Activated CD8-positive, alpha-beta memory T cell treated with anti-CD3 and anti-CD28 coated beads for 24 hours (primary cell): Measurements from ENCODE around the gene PSME3.
A peak's percentile ranks its signal among the peaks of the same experiment; 100 is the strongest.

Experiments used
- DNase-seq: peaks from one replicate; pipeline ENCODE4 v3.0.0-alpha.2; 2020

The PSME3 gene, protein sequence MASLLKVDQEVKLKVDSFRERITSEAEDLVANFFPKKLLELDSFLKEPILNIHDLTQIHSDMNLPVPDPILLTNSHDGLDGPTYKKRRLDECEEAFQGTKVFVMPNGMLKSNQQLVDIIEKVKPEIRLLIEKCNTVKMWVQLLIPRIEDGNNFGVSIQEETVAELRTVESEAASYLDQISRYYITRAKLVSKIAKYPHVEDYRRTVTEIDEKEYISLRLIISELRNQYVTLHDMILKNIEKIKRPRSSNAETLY

DNA sequence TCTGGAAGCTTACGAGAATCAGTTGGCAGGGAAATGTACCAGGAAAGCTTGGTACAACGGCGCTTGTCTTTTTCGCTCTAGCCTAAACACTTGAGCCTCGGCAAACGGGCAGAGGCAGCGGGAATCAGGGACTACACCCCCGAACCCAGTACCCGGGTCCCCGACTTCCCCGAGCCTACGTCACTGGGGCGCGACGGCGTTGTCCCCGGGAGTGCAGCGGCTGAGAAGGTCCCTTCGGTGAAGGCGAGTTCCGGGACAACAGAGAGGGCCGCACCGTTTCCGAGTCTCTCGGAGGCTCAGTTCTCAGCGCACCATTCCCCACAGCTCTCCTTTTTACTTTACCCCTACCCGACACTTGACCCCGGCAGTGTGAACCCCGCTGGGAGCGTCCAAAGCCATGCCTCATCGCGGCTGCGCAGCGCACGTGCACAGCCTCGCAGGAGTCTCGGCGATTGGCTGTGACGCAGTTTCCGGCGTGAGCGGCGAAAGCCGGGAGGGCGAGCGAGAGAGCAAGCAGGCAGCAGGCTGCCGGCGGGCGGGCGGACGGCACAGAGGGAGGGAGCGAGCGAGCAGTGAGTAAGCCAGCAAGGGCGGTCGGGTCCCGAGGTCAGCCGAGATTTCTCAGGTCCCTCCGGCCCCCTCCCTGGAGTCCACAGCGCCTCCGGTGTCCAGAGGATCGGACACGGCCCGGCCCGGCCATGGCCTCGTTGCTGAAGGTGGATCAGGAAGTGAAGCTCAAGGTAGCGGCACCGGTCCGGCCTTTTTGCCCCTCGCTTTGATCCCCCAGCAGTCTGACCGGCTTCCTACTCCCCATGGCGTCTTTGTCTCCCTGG lies at the start of gene PSME3:
TSS of gene PSME3 (plus strand) at position 464 of the 833 bp plus-strand sequence. CDS start at position 699, 235 bp downstream.
- DNase-seq: peak; percentile 97

DNA sequence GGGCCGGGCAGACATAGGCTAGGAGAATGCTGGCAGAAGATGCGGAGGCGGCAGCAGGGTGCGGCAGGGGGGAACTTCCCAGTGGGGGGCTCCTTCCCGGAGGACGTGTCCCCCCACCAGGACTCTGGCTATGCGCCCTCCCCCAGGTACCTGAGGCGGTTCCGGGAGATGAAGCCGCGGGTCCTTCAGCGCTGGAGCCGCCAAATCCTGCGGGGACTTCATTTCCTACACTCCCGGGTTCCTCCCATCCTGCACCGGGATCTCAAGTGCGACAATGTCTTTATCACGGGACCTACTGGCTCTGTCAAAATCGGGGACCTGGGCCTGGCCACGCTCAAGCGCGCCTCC lies 49.4 kb upstream of the PSME3 start:
- no peak for DNase-seq

DNA sequence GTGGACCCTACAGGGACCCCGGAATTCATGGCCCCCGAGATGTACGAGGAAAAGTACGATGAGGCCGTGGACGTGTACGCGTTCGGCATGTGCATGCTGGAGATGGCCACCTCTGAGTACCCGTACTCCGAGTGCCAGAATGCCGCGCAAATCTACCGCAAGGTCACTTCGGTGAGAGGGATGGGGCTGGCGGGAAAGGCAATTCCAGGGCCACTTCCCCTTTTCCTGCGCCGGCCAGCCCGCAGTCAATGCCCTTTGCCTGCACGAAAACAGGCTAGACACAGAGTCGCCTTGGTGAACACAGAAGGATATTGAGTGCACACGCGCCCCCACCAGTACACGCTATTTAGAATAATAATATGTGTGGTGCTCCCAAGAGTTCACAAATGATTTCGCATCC lies 48.8 kb upstream of the PSME3 start:
- no peak for DNase-seq

DNA sequence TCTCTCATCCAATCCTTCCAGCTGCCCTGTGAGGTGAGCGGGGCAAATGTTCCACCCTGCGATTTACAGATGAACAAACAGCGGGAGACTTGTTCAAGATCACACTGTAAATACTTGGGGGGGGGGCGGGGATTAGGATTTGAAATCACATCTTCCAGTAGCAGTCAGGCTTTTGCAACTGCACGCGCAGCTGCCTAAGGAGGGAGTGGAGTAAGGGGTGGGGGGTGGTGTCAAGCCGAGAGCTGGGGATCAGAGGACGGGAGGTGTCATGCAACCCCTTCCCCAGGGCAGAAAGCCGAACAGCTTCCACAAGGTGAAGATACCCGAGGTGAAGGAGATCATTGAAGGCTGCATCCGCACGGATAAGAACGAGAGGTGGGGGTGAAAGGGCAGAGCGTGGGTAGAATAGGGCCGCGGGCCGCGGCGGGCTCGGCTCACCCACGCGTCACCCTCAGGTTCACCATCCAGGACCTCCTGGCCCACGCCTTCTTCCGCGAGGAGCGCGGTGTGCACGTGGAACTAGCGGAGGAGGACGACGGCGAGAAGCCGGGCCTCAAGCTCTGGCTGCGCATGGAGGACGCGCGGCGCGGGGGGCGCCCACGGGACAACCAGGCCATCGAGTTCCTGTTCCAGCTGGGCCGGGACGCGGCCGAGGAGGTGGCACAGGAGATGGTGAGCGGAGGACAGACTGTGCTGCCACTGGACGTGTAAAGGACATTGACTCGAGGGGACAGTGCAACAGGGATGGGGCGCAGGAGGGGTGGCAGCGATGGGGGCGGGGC lies 48.2 kb upstream of the PSME3 start:
- DNase-seq: no peak

DNA sequence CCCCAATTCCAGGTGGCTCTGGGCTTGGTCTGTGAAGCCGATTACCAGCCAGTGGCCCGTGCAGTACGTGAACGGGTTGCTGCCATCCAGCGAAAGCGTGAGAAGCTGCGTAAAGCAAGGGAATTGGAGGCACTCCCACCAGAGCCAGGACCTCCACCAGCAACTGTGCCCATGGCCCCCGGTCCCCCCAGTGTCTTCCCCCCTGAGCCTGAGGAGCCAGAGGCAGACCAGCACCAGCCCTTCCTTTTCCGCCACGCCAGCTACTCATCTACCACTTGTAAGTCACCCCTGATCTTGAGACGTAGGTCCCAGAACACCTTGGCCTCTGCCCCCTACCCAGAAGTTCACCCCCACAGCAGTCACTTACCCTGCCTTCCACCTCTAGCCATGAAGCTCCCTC lies 45.9 kb upstream of the PSME3 start:
- DNase-seq: no peak

DNA sequence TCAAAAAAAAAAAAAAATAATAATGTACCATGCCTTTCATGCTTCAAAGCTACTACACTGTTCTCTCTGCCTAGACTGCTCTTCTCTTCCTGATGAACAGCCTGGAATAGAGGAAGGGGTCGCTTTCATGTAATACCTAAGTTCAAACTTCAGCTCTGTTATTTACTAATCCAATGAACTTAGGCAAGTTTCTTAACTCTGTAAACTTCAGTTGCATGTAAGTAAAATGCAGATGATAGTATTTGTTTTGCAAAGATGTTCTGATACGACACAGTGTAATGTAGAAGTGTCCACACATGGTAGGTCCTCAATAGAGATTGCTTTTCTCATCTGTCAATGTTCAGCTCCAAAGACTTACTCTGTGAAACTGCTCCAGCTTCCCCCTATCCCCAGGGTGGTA lies 41.2 kb upstream of the PSME3 start:
- DNase-seq: no peak

DNA sequence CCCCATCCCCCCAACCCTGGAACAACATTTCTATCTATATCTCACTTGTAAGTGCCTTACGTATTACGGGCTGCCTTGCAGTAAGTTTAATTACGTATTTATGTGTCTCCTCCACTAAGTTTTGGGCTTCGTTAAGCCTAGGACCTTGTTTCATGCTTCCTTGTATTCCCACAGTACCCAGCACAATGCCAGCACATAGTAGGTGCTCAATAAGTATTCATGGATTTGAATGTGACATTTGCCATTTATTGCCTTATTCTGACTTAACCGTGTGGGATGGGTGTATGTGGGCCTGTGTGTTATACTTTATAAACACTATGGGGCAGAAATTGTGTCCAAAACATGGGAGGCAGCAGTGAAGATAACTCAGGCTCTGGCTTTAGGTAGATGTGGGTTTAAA lies 40.7 kb upstream of the PSME3 start:
- no peak for DNase-seq

DNA sequence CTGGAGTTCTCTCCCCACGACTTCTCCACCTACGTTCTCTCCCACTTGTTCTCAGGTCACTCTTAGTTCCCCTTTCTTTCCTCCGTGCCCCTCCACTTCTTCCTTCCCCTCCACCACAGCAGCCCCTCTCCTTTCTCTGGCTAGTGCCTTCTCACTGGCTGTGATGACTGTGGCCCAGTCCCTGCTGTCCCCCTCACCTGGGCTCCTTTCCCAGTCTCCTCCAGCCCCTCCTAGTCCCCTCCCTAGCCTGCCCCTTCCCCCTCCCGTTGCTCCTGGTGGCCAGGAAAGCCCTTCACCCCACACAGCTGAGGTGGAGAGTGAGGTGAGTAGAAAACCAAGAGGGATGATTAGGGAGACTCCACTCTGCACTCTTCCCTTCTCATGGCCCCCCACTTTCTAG lies 38.1 kb upstream of the PSME3 start:
- DNase-seq: no peak

DNA sequence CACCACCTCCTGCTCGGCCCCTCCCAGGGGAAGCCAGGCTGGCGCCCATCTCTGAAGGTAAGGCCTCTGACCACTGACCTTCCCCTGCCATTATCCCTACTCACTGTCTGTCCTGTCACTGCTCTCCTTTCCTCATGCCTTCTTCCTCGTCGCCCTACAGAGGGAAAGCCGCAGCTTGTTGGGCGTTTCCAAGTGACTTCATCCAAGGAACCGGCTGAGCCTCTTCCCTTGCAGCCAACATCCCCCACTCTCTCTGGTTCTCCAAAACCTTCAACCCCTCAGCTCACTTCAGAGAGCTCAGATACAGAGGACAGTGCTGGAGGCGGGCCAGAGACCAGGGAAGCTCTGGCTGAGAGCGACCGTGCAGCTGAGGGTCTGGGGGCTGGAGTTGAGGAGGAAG lies 37.7 kb upstream of the PSME3 start:
- no peak for DNase-seq

DNA sequence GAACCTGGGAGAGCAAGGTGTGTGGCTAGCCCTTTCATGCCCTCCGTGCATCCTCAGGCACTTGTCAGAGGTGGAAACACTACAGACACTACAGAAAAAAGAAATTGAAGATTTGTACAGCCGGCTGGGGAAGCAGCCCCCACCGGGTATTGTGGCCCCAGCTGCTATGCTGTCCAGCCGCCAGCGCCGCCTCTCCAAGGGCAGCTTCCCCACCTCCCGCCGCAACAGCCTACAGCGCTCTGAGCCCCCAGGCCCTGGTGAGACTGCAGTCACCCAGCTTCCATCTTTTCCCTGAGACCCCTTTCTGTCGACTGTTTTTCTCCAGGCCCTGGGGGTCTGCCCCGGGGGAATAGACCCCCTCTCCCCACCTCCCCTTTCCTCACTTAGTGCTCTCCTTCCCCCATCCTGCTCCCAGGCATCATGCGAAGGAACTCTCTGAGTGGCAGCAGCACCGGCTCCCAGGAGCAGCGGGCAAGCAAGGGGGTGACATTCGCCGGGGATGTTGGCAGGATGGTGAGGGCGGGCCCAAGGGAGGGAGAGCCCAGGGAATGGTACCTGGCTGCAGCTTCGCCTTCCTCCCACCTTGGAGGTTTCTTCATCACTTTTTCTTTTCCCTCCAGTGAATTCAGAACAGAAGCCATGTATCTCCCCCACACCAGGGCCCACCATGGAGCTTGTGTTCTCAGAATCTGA lies 37.0 kb upstream of the PSME3 start:
- DNase-seq: no peak

DNA sequence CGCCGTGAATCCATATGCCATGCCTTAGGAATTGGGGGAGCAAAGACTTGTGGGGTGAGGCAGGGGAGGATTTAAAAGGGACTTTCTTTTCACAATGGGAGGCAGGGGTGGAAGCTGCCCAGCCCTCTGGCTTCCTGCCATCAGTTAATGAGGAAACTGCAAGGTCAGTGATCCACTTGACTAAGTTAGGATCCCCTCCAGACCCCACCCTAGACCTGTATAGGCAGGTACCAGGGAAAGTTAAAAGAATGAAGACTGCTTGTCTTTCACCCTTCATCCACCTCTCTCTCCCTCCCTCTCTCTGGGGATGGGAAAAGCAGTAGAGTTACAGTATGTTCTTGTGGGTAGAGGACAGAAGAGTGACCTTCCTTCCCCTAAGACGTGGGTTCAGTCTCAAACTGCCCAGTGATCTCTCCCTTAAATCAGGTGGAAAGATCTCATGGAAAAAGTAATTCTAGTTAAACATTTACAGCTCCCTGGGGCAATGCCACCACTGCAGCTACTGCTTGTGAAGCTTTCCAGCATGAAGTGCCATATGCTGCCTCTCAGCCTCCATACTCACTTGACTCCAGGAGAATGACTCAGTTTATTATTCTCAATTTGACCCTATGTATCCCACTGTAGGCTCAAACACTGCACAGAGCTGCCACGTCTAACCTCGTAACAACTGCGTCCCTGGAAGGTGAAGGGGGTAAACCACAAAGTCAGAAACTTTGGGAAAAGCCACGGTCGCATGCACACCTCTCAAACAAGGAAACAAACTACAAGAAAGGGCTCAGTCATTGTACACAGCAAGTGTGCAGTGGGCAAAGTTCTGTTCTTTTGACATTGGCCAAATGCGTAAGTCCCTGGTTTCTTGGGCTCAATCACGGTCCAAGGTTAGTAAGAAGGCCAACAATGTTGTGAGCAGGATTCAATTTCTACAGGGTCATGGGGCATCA lies 35.9 kb upstream of the PSME3 start:
- no peak for DNase-seq

DNA sequence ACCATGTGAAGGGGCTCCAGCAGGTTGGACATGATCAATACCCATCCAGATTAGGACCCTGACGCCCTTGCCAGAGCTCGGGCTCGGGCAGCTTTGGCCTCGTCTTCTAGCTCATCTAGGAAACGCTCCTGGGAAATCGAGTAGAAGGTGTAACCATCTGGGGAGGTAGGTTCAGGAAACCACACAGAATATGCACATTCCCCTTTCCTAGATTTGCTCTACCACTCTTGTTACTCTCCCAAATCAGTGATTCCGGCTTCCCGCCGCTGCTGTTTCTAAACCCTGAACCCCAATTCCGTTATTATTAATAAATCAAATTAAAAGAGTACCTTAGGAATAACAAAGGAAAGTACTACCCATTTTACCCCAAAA lies 35.2 kb upstream of the PSME3 start:
- DNase-seq: no peak

DNA sequence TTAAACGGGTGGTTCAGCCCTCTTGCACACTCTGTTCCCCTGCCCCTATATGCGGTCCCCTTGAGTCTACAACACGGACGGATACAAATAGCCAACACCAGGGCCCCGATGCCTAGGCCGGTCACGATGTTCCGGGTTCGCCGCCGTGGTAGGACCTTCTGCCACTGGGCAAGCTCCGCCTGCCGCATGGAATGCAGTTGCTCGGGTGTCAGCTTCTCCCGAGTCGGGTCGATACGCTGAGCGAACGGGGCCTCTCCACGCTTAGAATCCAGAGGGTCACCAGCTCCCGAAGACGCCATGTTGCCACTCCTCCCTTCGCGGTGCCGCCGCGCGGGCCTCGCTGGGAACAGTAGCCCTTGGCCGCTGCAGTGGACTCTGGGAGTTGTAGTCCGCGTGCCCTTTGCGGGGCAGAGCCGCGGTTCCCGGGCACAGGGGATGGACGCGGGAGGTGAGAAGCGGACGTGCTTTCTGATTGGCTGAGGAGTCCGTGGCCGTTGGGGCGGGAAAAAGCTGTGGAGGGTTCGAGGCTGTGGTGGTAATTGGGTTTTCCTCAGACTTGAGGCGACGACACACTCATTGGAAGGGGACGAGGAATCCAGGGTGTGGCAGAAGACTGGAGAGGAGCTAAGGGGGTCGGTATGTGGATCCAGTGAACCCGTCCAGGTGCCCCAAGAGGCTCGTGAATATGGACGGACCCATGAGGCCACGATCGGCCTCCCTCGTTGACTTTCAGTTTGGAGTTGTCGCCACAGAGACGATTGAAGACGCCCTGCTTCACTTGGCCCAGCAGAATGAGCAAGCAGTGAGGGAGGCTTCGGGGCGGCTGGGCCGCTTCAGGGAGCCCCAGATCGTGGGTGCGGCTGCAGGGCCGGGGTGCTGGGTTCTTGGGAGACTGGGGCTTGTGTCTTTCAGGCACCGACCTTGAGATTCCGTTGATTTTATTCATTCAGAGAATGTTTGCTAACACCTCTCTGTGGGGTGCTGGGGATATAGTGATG lies 34.5 kb upstream of the PSME3 start, which contains the start of the genes CNTD1 and COA3:
TSS of gene CNTD1 (plus strand) at position 479 of the 998 bp plus-strand sequence. CDS start at position 686, 207 bp downstream.
TSS of gene COA3 (minus strand) at position 322 of the 998 bp plus-strand sequence. CDS start at position 299, 23 bp downstream.
- peak; percentile 92 for DNase-seq

DNA sequence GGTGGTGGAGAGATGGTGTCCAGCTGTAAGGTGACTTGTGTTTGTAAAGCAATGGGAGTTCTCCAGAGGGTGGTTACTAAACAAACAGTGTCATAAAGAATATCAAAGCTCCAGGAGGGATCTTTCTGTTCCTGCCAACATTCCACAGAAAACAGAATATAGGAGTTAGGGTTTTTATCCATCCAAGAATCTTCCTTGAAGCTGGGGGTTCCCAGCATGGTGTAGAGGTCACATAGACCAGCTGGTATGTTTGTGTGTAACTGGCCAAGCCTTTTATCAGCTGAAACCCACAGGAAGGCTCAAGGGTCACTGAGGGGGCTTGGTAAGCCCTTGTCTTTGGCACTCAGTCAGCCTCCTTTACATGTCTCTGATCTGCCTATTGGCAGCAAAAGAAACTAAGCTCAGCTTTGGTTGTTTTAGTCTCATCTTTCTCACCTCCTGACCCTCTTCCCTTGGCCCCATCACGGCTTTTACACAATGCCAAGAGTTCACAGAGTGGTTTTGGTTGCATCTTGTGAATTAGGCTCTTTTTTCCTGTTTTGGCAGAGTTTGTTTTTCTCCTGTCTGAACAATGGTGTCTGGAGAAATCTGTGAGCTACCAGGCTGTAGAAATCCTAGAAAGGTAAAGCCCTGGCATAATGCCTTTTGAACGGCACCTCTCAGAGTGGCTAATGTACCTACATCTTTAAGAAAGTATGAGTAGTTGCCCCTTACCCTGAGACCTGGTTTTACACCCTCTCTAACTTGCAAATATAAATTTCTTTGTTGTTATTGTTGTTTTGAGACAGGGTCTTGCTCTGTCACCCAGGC lies 29.9 kb upstream of the PSME3 start:
- DNase-seq: no peak

DNA sequence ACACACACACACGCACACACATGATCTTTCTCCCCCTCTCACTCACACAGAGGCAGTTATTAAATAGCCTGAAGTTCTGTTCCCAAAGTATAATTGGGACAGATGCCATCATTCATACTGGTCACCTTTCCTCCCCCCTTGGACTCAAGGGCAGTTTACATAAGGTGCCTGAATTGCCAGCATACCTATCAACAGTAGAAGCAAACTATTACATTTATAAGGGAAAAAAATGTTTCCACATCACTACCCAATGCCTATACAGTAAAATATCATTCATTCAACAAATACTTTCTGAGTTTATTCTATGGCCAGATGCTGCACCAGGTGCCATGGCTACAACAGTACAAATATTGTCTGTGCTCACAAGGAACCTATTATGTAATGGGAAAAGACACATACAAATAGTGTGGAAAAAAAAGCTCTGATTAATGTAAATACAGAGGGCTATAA lies 28.3 kb upstream of the PSME3 start:
- DNase-seq: no peak

DNA sequence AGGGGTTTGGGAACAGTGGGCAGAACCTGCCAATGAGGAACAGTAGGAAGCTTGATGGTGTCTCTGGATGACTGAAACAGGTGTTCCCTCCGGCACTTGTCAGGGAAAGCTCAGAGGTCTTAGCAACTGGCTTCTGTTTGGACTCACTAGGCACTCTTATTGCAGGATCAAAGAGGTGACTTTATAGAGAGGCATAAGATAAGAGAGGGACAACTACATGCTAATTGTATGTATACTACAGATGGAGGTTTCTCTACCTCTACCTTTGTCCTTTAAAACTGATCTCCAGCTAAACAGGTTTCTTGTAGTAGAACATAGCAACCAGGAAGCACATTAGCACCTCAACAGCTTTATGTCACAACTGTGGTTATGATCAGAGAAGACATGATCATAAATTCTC lies 26.9 kb upstream of the PSME3 start:
- no peak for DNase-seq

DNA sequence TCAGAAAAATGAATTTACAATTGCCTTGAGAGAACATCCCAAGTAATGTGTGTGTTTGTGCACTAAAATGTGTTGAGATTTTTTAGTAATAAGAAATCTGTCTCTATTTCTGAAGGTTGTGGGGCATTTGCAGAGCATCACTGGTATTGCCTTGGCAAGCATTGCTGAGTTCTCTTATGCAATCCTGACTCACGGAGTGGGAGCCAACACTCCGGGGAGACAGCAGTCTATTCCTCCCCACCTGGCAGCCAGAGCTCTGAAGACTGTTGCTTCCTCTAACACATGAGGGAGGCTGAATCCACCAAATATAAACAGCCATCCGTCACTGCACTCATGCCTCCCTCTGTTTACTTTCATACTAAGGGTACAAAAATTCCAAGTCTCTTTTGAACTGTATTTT lies 23.9 kb upstream of the PSME3 start:
- no peak for DNase-seq

DNA sequence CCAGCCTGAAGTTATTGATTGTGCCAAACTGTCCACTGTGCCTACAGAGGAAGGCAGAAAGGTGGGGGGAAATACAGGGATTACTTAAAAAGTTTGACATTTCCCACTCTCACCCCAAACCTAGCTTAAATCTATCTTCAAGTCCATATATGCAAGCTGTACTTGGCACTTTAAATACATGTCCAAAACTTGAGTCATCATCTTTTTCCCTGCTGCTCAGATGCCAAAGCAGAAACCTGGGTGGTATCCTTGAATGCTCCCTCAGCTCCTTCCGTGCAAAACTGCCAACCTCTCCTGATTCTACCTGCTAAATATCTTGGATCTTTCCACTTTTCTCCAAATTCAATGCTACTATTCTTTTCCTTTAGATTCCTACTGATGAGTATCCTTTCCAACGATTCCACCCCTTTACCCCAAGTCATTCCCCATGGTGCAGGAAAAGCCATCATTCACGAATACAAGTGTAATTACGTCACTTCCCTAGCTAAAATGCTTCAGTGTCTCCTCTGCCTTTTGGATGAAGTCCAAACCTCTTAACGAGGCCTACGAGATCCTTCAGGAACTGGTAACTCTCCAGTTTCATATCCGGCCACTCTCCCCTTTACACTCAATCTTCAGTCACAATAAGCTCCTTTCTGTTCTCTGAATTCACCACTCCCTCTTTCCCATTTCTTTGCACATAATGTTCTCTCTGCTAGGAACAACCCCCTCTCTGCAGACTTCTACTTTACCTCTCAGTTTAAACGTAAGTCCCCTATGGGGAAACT lies 18.4 kb upstream of the PSME3 start:
- no peak for DNase-seq

DNA sequence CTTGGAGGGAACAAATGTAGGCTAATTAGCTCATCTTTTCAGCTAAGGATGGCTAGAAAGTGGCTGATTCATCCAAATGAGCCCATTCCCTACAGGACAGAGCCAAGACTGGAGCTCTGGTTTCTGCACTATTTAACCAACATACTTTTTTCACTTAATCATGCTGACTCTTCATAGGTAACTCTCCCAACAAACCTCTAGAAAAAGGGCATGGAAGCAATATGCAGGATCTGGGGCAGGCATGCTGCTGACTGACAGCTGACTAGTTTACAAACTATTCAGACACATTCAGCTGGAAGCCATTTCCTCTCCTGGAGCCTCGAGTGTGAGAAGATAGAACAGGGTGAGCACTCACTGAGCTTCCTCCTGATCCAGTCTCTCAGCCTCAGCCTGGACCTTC lies 15.3 kb upstream of the PSME3 start:
- no peak for DNase-seq
